Mucosa of descending colon (tissue), 3 donors: ENCODE measurements around the gene PPME1. TPM values are rescaled to one million over a fixed set of nuclear protein-coding genes. Genes with fewer than 3 reads are reported as not detected.

ENCODE experiments used
- ATAC-seq: fragments of 200-7000 bp; cut with Tn5 transposase; one replicate; pipeline ENCODE4 v1.9.1; 2020; ENCODE audit warnings: mild to moderate bottlenecking, moderate library complexity
- DNase-seq, 3 donors: peaks; one replicate each; pipeline ENCODE4 v3.0.0-alpha.2; 2020
- H3K36me3 ChIP-seq: fragments of 200-600 bp; one replicate; pipeline ENCODE4 v1.8.0; 2021; ENCODE audit warnings: low read depth, mild to moderate bottlenecking
- H3K4me1 ChIP-seq: fragments of 200-600 bp; one replicate; pipeline ENCODE4 v1.8.0; 2021; ENCODE audit warnings: low read depth, mild to moderate bottlenecking
- H3K4me3 ChIP-seq: fragments of 200-600 bp; one replicate; pipeline ENCODE4 v1.8.0; 2021; ENCODE audit warnings: mild to moderate bottlenecking
- H3K9me3 ChIP-seq: fragments of 200-600 bp; one replicate; pipeline ENCODE4 v1.8.0; 2021; ENCODE audit warnings: mild to moderate bottlenecking
- CTCF ChIP-seq: fragments of 200-600 bp; IDR thresholded peaks from one replicate; pipeline ENCODE4 v1.8.0; 2022; ENCODE audit warnings: antibody characterized with exemption, mild to moderate bottlenecking
- intact Hi-C, 2 donors: fragments of 100-400 bp; cut with DNase I in 1 of 2; cut with micrococcal nuclease in 1 of 2; formaldehyde crosslinking; loops; one replicate each; pipeline versions ENCODE4 v1.11.0 to v1.11.1; 2022; cut with DNase I, micrococcal nuclease
- total RNA-seq, 3 donors: library from RNA; stranded (reverse); fragmentation: NEBNext Ultra II Directional in 2 of 3; extraction: Animal tissue kit (Norgen Biotek cat#: 25700) in 2 of 3; gene quantifications; one replicate each; pipeline versions ENCODE4 v1.2.1 to v1.2.4, GENCODE V29; 2021 to 2023
- donor health status: DM: no; HTN: no; CAD: no; lungs with moderate emphysema.
- donor health status: DM: no; HTN: no; CAD: no.
- donor health status: DM: no; HTN: yes; CAD: no.

The PPME1 gene
- total RNA-seq, 3 donors from 2014 or later: 22.3 to 36.0 (median 26.3) TPM

GRCh38 chr11:74232311-74232950 is 61.3 kb downstream of the PPME1 start:
- DNase-seq: no peak
- intact Hi-C loops: no loop called here
- Histone ChIP-seq H3K4me1 (no peaks in the 10 kb centered on the region), H3K36me3 (no peaks in the 10 kb centered on the region), H3K9me3 (no peaks in the 10 kb centered on the region), H3K4me3 (no peak overlapping the region)
- TF ChIP-seq CTCF: no peak
- no peak for ATAC-seq

GRCh38 chr11:74233683-74234082 is 62.6 kb downstream of the PPME1 start:
- intact Hi-C loops: no loop called here
- Histone ChIP-seq H3K9me3 (no peaks in the 10 kb centered on the region), H3K4me3 (no peak overlapping the region), H3K36me3 (no peaks in the 10 kb centered on the region), H3K4me1 (no peaks in the 10 kb centered on the region)
- no peak for DNase-seq
- TF ChIP-seq CTCF: no peak
- ATAC-seq: no peak

- intact Hi-C loops: no loop called here
- H3K4me3 ChIP-seq: no peak overlapping the region
- no peak for ATAC-seq
- no peaks in the 10 kb centered on the region for H3K36me3 ChIP-seq
- H3K4me1 ChIP-seq: no peaks in the 10 kb centered on the region
- no peaks in the 10 kb centered on the region for H3K9me3 ChIP-seq
- no peak for DNase-seq
- no peak for TF ChIP-seq CTCF
Observed at GRCh38 chr11:74235121-74235520, 64.0 kb downstream of the PPME1 start.

- intact Hi-C loops: no loop called here
- no peaks in the 10 kb centered on the region for H3K9me3 ChIP-seq
- no peaks in the 10 kb centered on the region for H3K4me1 ChIP-seq
- DNase-seq (no peak), ATAC-seq (no peak)
- TF ChIP-seq CTCF: no peak
- no peak overlapping the region for H3K4me3 ChIP-seq
- H3K36me3 ChIP-seq: no peaks in the 10 kb centered on the region
Observed at GRCh38 chr11:74237541-74237940, 66.5 kb downstream of the PPME1 start.

- Histone ChIP-seq H3K36me3 (no peaks in the 10 kb centered on the region), H3K9me3 (no peaks in the 10 kb centered on the region), H3K4me1 (no peaks in the 10 kb centered on the region), H3K4me3 (no peak overlapping the region)
- DNase-seq (no peak), ATAC-seq (no peak)
- TF ChIP-seq CTCF: no peak
- intact Hi-C loops: no loop called here
Observed at GRCh38 chr11:74238243-74238642, 67.2 kb downstream of the PPME1 start.

GRCh38 chr11:74248469-74248868 is 77.4 kb downstream of the PPME1 start:
- intact Hi-C loops: no loop called here
- Histone ChIP-seq H3K4me3 (no peak overlapping the region), H3K4me1 (no peaks in the 10 kb centered on the region), H3K36me3 (no peaks in the 10 kb centered on the region), H3K9me3 (no peaks in the 10 kb centered on the region)
- DNase-seq (no peak), ATAC-seq (no peak)
- no peak for TF ChIP-seq CTCF
